ENCODE results near the gene CITED1.
"Not testable (repeated sequence)": the region's sequence is repeated elsewhere in the genome, so short reads cannot be mapped to it uniquely, and the experiment has no call there.

Gene CITED1, protein sequence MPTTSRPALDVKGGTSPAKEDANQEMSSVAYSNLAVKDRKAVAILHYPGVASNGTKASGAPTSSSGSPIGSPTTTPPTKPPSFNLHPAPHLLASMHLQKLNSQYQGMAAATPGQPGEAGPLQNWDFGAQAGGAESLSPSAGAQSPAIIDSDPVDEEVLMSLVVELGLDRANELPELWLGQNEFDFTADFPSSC

DNA sequence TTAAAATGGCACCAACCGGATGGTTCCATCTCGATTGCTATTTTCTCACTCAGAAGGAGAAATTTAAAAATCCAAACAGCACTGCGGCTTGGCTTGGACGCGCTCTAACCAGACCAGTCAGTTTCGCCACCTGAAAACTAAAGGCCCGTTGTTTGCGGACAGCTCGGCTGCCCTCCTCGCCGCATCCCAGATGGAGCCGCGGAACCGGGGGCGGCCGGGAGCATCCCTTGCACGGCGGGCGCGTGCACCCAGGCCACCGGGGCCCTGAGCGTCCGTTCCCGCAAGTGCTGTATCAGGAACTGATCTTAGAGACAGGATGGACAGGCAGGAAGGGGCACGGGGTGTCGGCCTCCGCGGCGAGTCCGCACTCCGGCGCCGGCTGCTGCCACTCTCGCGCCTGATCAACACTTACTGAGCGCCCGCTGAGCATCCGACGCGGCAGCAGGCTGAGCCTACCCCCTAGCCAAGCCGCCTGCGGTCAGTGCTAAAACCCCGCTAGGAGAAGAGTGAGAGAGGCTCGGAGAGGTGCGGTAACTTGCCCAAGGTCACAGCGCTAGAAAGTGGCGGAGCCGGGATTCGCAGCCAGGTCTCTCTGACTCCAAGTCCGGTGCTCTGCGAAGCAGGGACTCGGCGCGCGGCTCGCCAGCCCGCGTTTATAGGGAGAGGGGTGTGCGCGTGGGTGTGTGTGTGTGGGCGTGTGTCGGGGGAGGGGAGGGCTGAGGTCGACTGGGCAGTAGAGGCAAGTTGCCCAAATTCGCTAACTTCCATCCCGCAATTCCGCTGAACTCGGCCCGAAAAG, at the start of gene CITED1:
CITED1 (minus strand) TSS at position 629 of the 799 bp plus-strand sequence. CDS start 3,045 bp downstream, outside the sequence.
- in situ Hi-C loops (cut with HindIII; ENCODE audit: low sequenced_read_pairs) = no loop called here

DNA sequence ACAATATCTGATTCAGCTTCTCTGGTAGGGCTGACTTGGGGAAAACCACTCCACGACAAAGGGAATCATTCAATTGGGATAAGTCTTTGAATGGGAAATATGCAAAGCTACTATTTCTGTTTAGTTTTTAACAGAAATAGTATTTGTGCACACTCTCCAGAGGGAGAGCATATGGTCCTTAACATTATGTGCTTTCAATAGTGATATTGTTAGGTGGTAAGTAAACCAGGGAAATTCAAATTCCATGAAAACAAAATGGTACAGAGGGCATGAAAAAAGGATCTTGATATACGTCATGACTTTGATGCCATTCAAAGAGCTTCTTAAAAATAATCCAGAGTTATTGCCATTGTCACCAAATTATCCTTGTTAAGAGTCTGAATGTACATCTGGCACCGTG, 47.1 kb upstream of the CITED1 start:
- in situ Hi-C loops (cut with HindIII; ENCODE audit: low sequenced_read_pairs) = no loop called here

DNA sequence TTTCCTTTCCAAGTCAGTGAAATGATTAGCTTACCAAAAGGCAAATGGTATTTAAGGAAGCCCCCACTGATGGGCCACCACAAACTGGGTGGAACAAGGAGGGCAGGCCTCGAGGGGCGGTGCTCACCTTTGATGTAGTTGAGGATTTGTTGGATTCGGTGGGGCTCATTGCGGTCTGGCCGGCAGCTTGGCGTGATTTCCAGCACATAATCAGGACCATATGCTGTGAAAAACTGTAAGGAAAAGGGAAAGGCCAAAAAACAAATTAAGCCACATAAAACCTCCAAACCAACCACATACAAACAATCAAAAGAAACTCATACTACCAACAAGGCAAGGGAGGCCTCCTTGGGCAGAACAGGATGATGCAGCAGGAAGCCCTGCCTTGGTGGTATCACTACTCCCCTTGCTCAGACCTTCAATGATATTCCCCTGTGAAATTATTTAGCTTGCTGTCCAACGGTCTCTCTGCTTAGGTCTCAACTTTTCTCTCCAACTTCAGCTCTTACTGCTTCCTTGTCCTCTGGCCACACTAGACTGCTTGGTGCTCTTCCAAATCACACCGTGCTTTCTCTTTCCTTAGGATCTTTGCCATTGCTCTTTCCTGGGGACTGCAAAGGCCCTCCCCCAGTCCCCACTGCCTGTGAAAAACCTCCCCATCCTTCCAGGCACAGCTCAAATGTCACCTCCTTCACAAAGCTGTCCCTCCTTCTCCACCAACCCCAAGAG, 46.1 kb upstream of the CITED1 start:
- in situ Hi-C loops (cut with HindIII; ENCODE audit: low sequenced_read_pairs) = no loop called here

DNA sequence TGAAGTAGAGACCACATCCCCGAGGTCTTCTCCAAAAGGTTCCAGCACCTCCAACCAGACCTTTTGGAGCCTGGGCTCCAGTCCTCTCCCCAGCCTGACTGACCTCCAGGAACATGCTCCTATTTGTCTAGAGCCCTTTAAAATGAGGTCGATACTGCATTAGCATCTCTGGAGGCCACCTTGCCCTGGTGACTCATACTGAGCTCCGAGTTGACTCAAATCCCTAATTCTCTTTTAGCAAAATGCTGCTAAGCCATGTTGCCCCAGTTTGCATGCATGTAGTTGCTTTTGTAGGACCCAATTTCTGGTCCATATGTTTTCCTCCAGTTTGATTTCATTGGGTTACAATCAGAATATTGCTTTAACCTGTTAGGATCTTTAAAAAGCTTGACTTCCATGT, 43.5 kb upstream of the CITED1 start:
- in situ Hi-C loops (cut with HindIII; ENCODE audit: low sequenced_read_pairs) = no loop called here

DNA sequence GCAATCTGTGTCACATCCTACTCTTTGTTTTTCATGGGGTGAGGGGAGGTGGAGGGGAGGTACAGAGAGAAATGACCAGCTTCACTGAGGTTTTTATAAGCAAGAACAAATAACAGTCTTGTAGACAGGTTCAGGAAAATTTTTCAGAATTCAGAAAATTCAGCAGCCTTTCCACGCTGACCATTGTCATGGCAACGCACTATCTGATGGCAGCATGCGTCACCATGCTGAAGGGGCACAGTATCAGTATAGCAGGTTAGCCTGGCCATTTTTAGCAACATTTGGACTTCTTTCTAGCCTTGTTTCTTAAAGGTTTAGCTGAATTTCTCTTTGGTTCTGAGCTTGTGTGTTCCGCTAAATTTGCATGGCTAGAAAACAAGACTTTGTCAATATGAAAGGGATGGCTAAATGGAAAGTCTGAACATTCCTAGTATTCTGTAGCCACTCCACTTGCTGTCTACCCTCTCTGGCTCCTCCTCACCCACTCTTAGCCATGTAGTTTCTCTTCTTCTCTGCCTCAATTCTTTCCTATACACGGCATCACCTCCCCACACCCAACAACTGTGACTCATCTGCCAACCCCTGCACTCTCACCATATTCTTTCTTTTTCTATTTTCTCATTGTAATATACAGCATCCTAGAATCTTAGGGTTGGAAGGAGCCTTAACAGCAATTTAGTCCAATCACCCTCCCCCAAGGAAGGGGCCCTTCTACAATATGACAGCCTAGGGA, 42.7 kb upstream of the CITED1 start:
- in situ Hi-C loops (cut with HindIII; ENCODE audit: low sequenced_read_pairs) = no loop called here

DNA sequence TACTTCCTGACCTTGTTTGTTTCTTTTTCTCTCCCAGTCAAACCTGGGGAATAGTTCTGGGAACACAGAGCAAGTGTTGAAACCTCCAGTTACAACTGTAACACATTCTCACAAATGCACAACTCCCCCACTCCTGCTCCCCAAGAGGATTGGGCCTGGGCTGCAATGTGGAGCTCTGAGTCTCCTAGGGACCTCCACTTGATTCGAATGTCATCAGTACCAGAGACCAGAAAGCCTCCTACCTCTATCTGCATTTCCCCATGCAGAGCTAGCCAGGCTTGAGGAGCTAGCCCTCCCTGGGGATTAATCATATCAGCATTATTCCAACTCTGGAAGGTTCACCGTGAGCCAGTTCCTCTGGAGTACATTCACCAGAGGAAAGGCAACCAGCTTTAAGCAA, 41.7 kb upstream of the CITED1 start:
- in situ Hi-C loops (cut with HindIII; ENCODE audit: low sequenced_read_pairs) = no loop called here

DNA sequence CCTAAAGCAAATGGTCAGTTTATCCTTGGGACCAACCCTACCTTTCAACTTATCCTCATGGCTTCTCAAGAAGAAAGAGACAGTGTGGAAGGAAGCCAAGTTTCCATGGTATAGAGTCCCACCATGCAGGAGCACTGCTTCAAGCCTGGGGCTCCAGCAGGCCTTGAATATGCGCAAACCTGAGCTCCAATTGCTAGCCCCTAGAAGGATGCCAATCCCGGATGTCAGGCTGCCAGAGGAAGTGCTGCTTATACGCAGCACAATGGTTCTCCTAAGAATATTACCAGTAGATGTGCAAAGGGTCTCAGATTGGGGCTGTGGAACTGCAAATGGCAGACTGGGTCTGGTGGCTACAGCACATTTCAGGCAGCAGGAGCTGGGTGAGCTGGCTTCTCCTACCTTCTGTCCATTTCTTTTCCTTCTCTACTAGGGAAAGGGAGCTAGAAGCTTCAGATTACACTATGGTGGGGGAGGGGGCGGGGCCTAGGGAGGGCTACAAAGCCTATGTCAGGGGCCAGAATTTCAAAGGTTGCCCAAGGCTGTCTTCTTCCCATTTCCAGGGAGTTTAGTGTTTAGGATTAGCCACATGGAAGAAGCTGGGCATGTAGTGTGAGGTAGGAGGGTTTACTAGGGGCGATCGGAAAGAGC, 40.7 kb upstream of the CITED1 start:
- in situ Hi-C loops (cut with HindIII; ENCODE audit: low sequenced_read_pairs) = no loop called here

DNA sequence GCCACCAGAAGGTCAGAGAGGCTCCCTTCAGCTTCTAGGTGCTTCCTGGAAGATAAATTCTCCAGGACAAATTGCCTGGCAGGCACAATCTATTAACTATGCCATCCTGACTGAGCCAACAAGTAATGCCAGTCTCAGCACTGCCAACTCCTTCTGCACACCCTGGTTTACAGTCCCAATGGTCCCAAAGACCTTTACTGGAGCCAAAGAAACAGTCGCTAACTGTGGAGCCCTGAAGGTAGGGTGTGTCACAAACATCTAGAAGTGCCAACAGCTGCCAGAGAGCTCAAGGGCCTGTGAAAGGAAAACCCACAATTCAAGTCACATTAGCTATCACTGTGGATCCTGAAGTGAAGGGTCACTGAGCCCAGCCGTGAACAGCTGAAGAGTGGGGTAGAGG, 34.9 kb upstream of the CITED1 start:
- in situ Hi-C loops (cut with HindIII; ENCODE audit: low sequenced_read_pairs) = no loop called here

DNA sequence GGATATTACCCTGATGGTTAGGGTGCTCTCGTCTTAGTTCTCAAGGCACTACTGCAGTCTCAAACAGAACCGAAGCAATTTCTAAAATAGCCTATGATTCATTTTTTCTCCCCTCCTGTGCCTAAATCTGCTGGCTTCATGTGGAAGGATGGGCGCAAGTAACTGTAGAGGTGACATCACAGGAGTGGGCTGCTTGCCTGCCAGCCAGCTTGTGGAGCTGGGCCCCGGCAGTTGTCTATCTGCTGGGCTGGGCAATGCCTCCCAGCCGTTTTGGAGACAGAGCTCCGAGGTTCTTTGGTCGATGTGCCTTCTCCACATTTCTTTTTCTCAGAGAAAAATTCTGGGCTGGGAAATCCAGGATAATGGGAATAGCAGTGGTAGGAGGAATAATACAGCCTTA, 34.3 kb upstream of the CITED1 start:
- in situ Hi-C loops (cut with HindIII; ENCODE audit: low sequenced_read_pairs) = no loop called here

DNA sequence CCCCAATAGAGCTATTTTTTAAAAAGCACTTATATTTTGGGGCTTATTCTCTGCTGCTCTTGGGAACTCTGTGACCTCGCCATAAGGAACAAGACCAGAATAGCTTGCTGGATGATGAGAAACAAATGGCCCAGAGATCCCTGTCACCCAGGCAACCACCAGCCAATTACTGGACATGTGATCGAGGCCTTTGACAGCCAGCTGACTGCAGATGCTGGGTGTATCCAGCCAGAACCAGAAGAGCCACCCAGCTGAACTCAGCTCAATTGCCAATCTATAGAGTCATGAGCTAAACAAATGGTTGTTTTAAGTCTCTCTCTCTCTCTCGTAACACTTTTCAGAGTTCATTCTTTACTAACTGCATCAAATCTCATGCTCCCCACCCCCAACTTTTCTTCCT, 24.4 kb upstream of the CITED1 start:
- in situ Hi-C loops (cut with HindIII; ENCODE audit: low sequenced_read_pairs) = no loop called here

DNA sequence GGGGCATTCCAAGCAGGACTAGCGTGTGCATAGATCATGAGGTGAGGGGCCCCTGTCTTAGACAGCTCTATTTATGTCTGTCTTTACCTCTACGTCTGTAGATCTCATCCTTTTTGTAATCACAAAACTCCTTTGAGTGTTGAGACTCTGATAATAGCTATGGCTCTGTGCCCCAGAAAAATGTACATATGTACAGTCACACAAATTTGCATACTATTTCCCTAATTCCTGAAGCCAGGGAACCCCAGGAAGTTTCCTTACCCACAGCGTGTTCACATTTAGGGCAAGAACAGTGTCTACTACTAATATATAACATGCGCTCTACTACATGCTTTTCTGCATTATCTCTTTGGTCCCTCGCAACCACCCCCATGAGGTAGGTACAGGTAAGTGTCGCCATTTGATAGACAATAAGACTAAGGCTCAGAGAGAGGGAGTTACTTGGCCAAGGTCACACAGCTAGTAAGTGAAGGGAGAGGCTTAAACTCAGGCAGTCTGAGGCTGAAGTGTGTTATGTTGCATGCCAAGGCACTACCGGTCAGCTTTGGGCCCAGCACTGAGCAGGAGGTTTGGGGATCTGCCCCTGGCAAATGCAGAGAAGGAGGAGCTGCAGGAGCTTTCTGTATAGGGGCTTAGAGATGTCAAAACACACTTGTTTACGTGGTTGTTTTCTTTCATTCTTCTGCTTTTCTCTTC, 21.0 kb upstream of the CITED1 start:
- in situ Hi-C loops (cut with HindIII; ENCODE audit: low sequenced_read_pairs) = no loop called here

DNA sequence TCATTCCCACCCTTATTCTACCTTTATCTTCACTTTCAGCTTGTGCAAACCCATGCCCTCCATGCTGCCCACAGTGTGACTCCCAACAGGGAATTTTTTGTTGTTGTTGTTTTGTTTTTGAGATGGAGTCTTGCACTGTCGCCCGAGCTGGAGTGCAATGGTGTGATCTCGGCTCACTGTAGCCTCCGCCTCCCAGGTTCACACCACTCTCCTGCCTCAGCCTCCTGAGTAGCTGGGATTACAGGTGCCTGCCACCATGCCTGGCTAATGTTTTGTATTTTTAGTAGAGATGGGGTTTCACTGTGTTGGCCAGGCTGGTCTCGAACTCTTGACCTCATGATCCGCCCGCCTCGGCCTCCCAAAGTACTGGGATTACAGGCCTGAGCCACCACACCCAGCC, 13.9 kb upstream of the CITED1 start:
- in situ Hi-C loops (cut with HindIII; ENCODE audit: low sequenced_read_pairs) = not testable (repeated sequence)

DNA sequence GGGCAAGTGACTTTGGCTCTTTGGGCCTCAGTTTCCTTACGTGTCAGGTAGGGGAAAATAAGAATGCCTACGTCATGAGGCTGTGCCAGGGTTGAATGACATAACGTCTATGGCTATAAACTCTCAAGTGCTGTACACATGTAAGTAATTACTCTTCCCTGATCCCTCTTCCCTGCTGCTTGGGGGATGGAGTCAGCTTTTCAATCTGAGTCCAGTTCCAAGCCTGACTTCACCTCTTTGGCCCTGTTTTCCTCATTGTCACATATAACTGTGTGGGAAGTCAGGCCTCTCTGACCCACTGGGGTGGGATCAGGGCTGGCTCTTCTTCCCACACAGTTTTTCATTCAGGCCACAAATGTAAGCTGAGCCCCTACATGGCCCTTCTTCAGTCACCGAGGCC, 11.4 kb upstream of the CITED1 start:
- in situ Hi-C loops (cut with HindIII; ENCODE audit: low sequenced_read_pairs) = no loop called here

DNA sequence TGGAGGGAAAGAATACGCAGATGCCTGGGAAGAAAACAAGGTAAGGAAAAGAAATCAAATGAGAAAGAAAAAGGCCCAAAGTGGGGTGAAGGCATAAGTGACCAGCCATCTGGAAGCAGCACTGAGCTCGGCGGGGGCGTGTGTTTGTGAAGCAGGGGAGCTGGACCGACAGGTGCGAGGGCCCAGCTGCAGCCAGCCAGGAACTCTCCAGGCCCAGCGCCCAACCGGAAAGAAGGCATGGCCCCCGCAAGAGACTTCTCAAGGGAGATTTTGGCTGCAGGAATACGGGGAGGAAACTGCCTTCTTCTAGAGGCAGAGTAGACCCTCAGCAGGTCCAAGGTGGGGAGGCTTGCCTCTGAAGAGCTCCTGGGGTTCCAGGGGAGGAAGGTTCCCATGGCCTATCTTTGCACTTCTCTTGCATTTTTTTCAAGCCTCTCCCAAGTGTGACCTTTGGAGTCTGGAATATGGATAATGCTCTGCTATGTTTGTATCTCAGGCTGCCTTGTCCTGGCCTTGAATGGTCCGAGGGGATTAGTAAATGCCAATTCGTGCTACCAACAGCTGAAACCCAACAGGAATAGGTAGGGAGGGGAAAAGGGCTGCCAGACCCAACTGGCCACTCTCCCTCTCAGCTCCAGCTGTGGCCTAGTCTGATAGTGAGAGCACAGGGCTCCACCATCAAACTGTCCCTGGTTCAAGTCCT, 10.8 kb upstream of the CITED1 start:
- in situ Hi-C loops (cut with HindIII; ENCODE audit: low sequenced_read_pairs) = no loop called here

DNA sequence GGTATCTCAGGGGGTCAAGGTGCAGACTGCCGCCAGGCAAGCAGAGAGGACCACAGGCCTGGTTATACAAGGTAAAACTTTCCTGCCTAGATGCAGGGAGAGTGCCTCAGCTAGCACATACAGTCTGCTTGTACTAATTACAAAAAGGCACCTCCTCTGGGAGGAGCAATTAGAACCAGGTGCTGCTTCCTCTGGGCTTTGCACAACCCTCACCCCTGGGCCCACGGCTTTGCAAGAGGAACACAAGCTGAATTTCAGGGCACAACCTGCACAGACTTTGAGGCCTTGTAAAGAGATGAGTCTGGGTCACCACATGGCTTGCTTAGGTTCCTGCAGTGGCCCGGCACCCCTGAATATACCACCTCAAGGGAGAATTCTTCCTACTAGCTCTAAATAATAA, 9.2 kb upstream of the CITED1 start:
- in situ Hi-C loops (cut with HindIII; ENCODE audit: low sequenced_read_pairs) = no loop called here

DNA sequence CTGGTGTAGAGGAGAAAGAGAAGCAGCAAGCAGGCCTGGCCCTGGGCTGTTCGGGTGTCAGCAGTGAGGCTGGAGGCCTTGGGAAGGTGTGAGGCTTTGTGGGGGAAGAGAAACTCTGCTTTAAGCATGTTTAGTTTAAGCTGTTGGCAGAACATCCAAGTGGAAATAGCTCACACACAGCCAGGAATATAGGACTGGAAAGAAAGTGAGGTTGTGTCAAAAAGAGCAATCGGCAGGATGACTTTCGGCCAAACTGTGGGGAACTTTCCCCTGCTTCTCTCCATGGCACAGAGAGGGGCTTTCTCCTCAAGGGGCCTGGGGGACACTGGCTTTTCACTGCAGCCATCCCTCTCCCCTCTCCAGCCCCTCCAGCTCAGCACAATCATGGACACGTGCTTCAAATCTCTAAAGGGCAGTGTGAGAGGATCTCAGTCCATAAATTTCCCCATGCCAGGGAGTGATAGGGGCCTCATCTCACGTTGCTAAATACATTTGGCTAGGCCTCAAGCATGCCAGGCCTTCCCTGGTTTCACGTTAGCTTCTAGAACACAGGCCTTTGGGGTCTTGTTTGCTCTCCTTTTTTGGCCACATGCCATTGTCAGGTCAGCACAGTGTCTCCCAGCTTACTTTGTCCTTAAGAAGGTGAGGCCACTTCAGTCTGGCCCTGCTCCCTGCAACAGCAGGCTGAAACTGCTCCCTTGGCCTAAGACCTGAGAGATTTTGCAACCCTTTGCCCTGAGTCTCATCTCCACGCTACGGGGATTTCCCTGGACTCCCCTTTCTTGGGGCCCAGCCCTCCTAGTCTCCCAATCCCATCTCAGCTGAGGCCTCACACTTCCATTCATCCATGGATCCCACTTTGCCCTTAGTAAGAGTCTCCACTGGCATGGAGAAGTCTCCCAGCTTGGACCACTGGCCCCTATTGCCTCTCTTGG, 8.3 kb upstream of the CITED1 start:
- in situ Hi-C loops (cut with HindIII; ENCODE audit: low sequenced_read_pairs) = no loop called here

DNA sequence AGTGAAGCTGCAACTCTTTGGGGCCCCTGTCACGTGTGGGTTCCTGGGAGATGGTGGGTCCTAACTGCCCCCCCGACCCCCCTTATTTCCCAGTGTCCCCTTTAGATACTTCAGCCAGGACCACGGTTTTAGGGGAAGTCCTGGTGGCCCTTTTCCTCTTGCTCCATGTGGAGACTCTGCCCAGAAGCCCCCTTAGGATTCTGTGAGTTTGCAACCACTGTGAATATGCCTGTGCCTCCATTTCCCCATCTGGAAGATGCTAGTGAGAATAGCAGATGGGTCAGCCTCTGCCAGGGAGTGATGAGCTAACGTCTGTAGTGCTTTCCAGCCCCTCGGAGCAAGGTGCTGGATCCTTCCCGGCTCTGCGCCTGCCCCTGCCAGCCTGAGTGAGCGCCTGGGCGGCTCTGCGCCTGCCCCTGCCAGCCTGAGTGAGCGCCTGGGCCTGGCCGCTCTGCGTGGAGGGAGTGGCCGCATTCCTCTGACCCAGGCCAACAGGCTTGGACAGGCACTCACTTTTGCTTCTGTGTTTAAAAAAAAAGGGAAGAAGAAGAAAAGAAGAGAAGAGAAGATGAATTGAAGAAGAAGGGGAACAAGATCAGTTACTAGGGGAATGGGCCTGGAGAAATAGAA, 6.7 kb upstream of the CITED1 start:
- in situ Hi-C loops (cut with HindIII; ENCODE audit: low sequenced_read_pairs) = no loop called here
